Esophagus squamous epithelium (tissue), 4 donors: ENCODE measurements around the gene CCDC170.

Experiments
- CTCF ChIP-seq, 6 experiments: fragments of 450-650 bp in 4 of 6; fragments of 200-600 bp in 2 of 6; sonication (generic) in 2 of 6; IDR thresholded peaks; one replicate each; pipeline ENCODE4 v1.5.1; 2016 to 2019; ENCODE audit warnings: antibody characterized with exemption in 6 of 6, mild to moderate bottlenecking in 4 of 6, moderate library complexity in 4 of 6
- POLR2A ChIP-seq, 4 donors: fragments of 450-650 bp; IDR thresholded peaks; one replicate each; pipeline ENCODE4 v1.6.1; 2017; ENCODE audit warnings: antibody characterized with exemption in 4 of 4, mild to moderate bottlenecking in 4 of 4, moderate library complexity in 3 of 4

GRCh38 chr6:151493804-151494234, at the start of gene CCDC170:
- TF ChIP-seq POLR2A (IDR thresholded peaks at IDR 0.05) (no peak), CTCF (IDR thresholded peaks at IDR 0.05) (no peak)
